HepG2 (cell line): ENCODE data around the gene SPACDR. TPM values are rescaled to one million over a fixed set of nuclear protein-coding genes. Genes with fewer than 3 reads are reported as not detected.
A peak's percentile ranks its signal among the peaks of the same experiment; 100 is the strongest.

Experiments
- BCL3 ChIP-seq: sonication (generic); formaldehyde crosslinking; IDR thresholded peaks from 2 replicates; pipeline ENCODE4 v1.5.1; 2020; ENCODE audit warnings: mild to moderate bottlenecking, missing genetic modification reagents, moderate library complexity
- CHCHD3 ChIP-seq: sonication (generic); formaldehyde crosslinking; IDR thresholded peaks from 2 replicates; pipeline ENCODE4 v1.8.0; 2022; ENCODE audit warnings: mild to moderate bottlenecking, missing genetic modification reagents, moderate library complexity
- FOXK2 ChIP-seq: fragments of 450-650 bp; IDR thresholded peaks from 2 replicates; pipeline ENCODE4 v1.6.1; 2016
- HDAC1 ChIP-seq: sonication (generic); formaldehyde crosslinking; IDR thresholded peaks from 2 replicates; pipeline ENCODE4 v1.5.1; 2020; ENCODE audit warnings: mild to moderate bottlenecking, missing genetic modification reagents
- IRF9 ChIP-seq: sonication (generic); formaldehyde crosslinking; IDR thresholded peaks from 2 replicates; pipeline ENCODE4 v1.8.0; 2022; ENCODE audit warnings: missing genetic modification reagents, mild to moderate bottlenecking, borderline replicate concordance
- JDP2 ChIP-seq: sonication (generic); formaldehyde crosslinking; IDR thresholded peaks from 2 replicates; pipeline ENCODE4 v1.8.1; 2022; ENCODE audit warnings: missing genetic modification reagents, borderline replicate concordance
- MIER2 ChIP-seq: IDR thresholded peaks from 2 replicates; pipeline ENCODE4 v1.6.1; 2016; ENCODE audit warnings: missing biosample characterization, missing genetic modification reagents
- NFIC ChIP-seq: IDR thresholded peaks from 2 replicates; pipeline ENCODE4 v1.6.1; 2012; ENCODE audit warnings: mild to moderate bottlenecking, low read length, inconsistent platforms
- PITX1 ChIP-seq: sonication (generic); formaldehyde crosslinking; IDR thresholded peaks from 2 replicates; pipeline ENCODE4 v1.5.1; 2020; ENCODE audit warnings: mild to moderate bottlenecking, missing genetic modification reagents
- POLR2A ChIP-seq, 2 experiments: IDR thresholded peaks; 2 replicates each; pipeline ENCODE4 v1.6.1; 2011; ENCODE audit warnings: low read depth in 2 of 2, low read length in 2 of 2, mild to moderate bottlenecking in 1 of 2, moderate library complexity in 1 of 2; ENCODE audit not compliant: insufficient read depth in 1 of 2
- RBM22 ChIP-seq: fragments of 200-400 bp; formaldehyde crosslinking; optimal IDR thresholded peaks from 2 replicates; pipeline ENCODE3; 2017; ENCODE audit warnings: mild to moderate bottlenecking, low read length, moderate library complexity
- RXRB ChIP-seq: IDR thresholded peaks from 2 replicates; pipeline ENCODE4 v1.6.1; 2016; ENCODE audit warnings: borderline replicate concordance, missing genetic modification reagents, missing compliant biosample characterization
- SNAPC4 ChIP-seq: sonication (generic); formaldehyde crosslinking; IDR thresholded peaks from 2 replicates; pipeline ENCODE4 v1.4.0; 2020; ENCODE audit warnings: mild to moderate bottlenecking, missing genetic modification reagents
- U2AF1 ChIP-seq: fragments of 200-400 bp; formaldehyde crosslinking; optimal IDR thresholded peaks from 2 replicates; pipeline ENCODE3; 2017; ENCODE audit warnings: mild to moderate bottlenecking, low read depth, low read length
- YEATS2 ChIP-seq: sonication (generic); formaldehyde crosslinking; IDR thresholded peaks from 2 replicates; pipeline ENCODE4 v1.4.0; 2020; ENCODE audit warnings: missing genetic modification reagents, borderline replicate concordance
- ZBTB1 ChIP-seq: sonication (generic); formaldehyde crosslinking; IDR thresholded peaks from 2 replicates; pipeline ENCODE4 v1.4.0; 2020; ENCODE audit warnings: missing genetic modification reagents, borderline replicate concordance
- ZFP37 ChIP-seq: sonication (generic); formaldehyde crosslinking; IDR thresholded peaks from 2 replicates; pipeline ENCODE4 v1.4.0; 2020; ENCODE audit warnings: missing genetic modification reagents, borderline replicate concordance
- ZNF263 ChIP-seq: sonication (generic); formaldehyde crosslinking; IDR thresholded peaks from 2 replicates; pipeline ENCODE4 v1.4.0; 2020; ENCODE audit warnings: missing genetic modification reagents
- ZNF274 ChIP-seq: sonication (generic); formaldehyde crosslinking; IDR thresholded peaks from 2 replicates; pipeline ENCODE4 v1.5.1; 2020; ENCODE audit warnings: mild to moderate bottlenecking, missing genetic modification reagents
- ZNF350 ChIP-seq: sonication (generic); formaldehyde crosslinking; IDR thresholded peaks from 2 replicates; pipeline ENCODE4 v1.4.0; 2020; ENCODE audit warnings: mild to moderate bottlenecking, low read depth, missing genetic modification reagents, borderline replicate concordance
- polyA plus RNA-seq, 8 experiments: library from polyadenylated mRNA; depleted of rRNA in 3 of 8; stranded (reverse) in 7 of 8; unstranded in 1 of 8; fragments of >200 nt; fragmentation: Illumina TruSeq in 4 of 8; extraction: Trizol in 4 of 8; gene quantifications; 2 replicates each; pipeline versions ENCODE4 v1.2.1 to v1.2.3, GENCODE V29; 2011 to 2016; ENCODE audit warnings: low read depth in 4 of 8, missing spikeins in 1 of 8, mixed read lengths in 1 of 8; ENCODE audit not compliant: insufficient read depth in 1 of 8
- total RNA-seq, 5 experiments: library from RNA; depleted of rRNA; stranded (reverse); fragments of >200 nt; fragmentation: Illumina TruSeq; extraction: Trizol; gene quantifications; 2 replicates each; pipeline ENCODE4 v1.2.3, GENCODE V29; 2016; ENCODE audit warnings: low read depth in 1 of 5

The SPACDR gene
- total and polyA plus RNA-seq, 2 of the 13 experiments (the other 11 are each of a cell fraction or from before 2014, with no cell fraction given), result 0.41 TPM; not detected in 1

- TF ChIP-seq FOXK2 (peak; percentile 39; the same call in 1 of the 2 replicates), ZNF274 (no peak), ZNF263 (CRISPR knock-in tag) (peak; percentile 87), NFIC (0 out of 2 replicates have a peak, but pooled peaks have one; percentile 29), POLR2A (IDR thresholded peaks at IDR 0.05; ENCODE audit: insufficient read depth in 1 of 2, low read depth in 2 of 2, low read length in 2 of 2) (peak; percentile 53 to 63; a peak in 2 of 4 replicates), YEATS2 (no peak; the same call in 1 of the 2 replicates), MIER2 (CRISPR knock-in tag) (peak; percentile 79; the same call in 1 of the 2 replicates), ZNF350 (CRISPR knock-in tag) (peak; percentile 81; the same call in 1 of the 2 replicates), PITX1 (peak; percentile 64; the same call in 1 of the 2 replicates), ZFP37 (no peak), BCL3 (no peak), SNAPC4 (CRISPR knock-in tag) (peak; percentile 40; the same call in 1 of the 2 replicates), CHCHD3 (CRISPR knock-in tag) (no peak), RBM22 (peak; percentile 37), JDP2 (no peak), ZBTB1 (CRISPR knock-in tag) (no peak), IRF9 (no peak; the same call in 1 of the 2 replicates), RXRB (CRISPR knock-in tag) (peak; percentile 96), U2AF1 (no peak), HDAC1 (CRISPR knock-in tag) (peak; percentile 86)
Measured at GRCh38 chr7:100444311-100445278, 19.5 kb downstream of the SPACDR start (continued).
